ENCODE results near the gene NNAT. TPM values are rescaled to one million over a fixed set of nuclear protein-coding genes. Genes with fewer than 3 reads are reported as not detected.
A peak's percentile ranks its signal among the peaks of the same experiment; 100 is the strongest.
"Not testable (repeated sequence)": the region's sequence is repeated elsewhere in the genome, so short reads cannot be mapped to it uniquely, and the experiment has no call there.

NNAT gene
- total RNA-seq, 1 donor from 2014 or later, result 114 TPM

- H3K4me1 Mint-ChIP-seq (ENCODE audit: unreplicated experiment), result peaks cover 6% of the 10 kb centered on the region
- no peak for TF ChIP-seq CTCF (conservative IDR thresholded peaks at IDR 0.05)
- H3K9me3 Mint-ChIP-seq, result no peaks in the 10 kb centered on the region
- peak overlapping the region; percentile 49 for H3K27ac Mint-ChIP-seq
- no peak overlapping the region for H3K4me3 Mint-ChIP-seq
- no peaks in the 10 kb centered on the region for H3K27me3 Mint-ChIP-seq
- DNase-seq (ENCODE audit: extremely low spot score, unreplicated experiment), result peak; percentile 36
- no peaks in the 10 kb centered on the region for H3K36me3 Mint-ChIP-seq
Measured at GRCh38 chr20:37535443-37536132, 14.5 kb downstream of the NNAT start.

GRCh38 chr20:37537505-37537904, 16.5 kb downstream of the NNAT start:
- H3K36me3 Mint-ChIP-seq, result no peaks in the 10 kb centered on the region
- no peak overlapping the region for H3K4me3 Mint-ChIP-seq
- no peak for DNase-seq (ENCODE audit: extremely low spot score, unreplicated experiment)
- H3K27ac Mint-ChIP-seq, result no peak overlapping the region
- peaks cover 6% of the 10 kb centered on the region for H3K4me1 Mint-ChIP-seq (ENCODE audit: unreplicated experiment)
- no peaks in the 10 kb centered on the region for H3K27me3 Mint-ChIP-seq
- H3K9me3 Mint-ChIP-seq, result no peaks in the 10 kb centered on the region
- TF ChIP-seq CTCF (conservative IDR thresholded peaks at IDR 0.05), result no peak

- Mint-ChIP-seq H3K27ac (no peak overlapping the region), H3K9me3 (no peaks in the 10 kb centered on the region), H3K36me3 (no peaks in the 10 kb centered on the region), H3K4me1 (ENCODE audit: unreplicated experiment) (peaks cover 6% of the 10 kb centered on the region), H3K27me3 (no peaks in the 10 kb centered on the region), H3K4me3 (no peak overlapping the region)
- DNase-seq (ENCODE audit: extremely low spot score, unreplicated experiment), result peak; percentile 13
- no peak for TF ChIP-seq CTCF (conservative IDR thresholded peaks at IDR 0.05)
Measured at GRCh38 chr20:37538003-37538402, 17.0 kb downstream of the NNAT start.

- no peaks in the 10 kb centered on the region for H3K36me3 Mint-ChIP-seq
- no peak overlapping the region for H3K4me3 Mint-ChIP-seq
- TF ChIP-seq CTCF (conservative IDR thresholded peaks at IDR 0.05), result no peak
- H3K27me3 Mint-ChIP-seq, result no peaks in the 10 kb centered on the region
- peaks cover 2% of the 10 kb centered on the region for H3K4me1 Mint-ChIP-seq (ENCODE audit: unreplicated experiment)
- DNase-seq (ENCODE audit: extremely low spot score, unreplicated experiment), result no peak
- H3K9me3 Mint-ChIP-seq, result no peaks in the 10 kb centered on the region
- H3K27ac Mint-ChIP-seq, result no peak overlapping the region
Measured at GRCh38 chr20:37539424-37539823, 18.4 kb downstream of the NNAT start.

- H3K4me1 Mint-ChIP-seq (ENCODE audit: unreplicated experiment), result no peaks in the 10 kb centered on the region
- no peaks in the 10 kb centered on the region for H3K27me3 Mint-ChIP-seq
- no peak overlapping the region for H3K27ac Mint-ChIP-seq
- no peaks in the 10 kb centered on the region for H3K9me3 Mint-ChIP-seq
- TF ChIP-seq CTCF (conservative IDR thresholded peaks at IDR 0.05), result no peak
- no peaks in the 10 kb centered on the region for H3K36me3 Mint-ChIP-seq
- DNase-seq (ENCODE audit: extremely low spot score, unreplicated experiment), result peak; percentile 6
- H3K4me3 Mint-ChIP-seq, result no peak overlapping the region
Measured at GRCh38 chr20:37540001-37540400, 19.0 kb downstream of the NNAT start.

- DNase-seq (ENCODE audit: extremely low spot score, unreplicated experiment); H3K27me3 Mint-ChIP-seq; H3K4me3 Mint-ChIP-seq; H3K36me3 Mint-ChIP-seq; H3K9me3 Mint-ChIP-seq; H3K27ac Mint-ChIP-seq; H3K4me1 Mint-ChIP-seq (ENCODE audit: unreplicated experiment): not testable (repeated sequence)
Measured at GRCh38 chr20:37540838-37541237, 19.8 kb downstream of the NNAT start.

Measured in type B pancreatic cell (in vitro differentiated cells).